Upper lobe of right lung (tissue), 1 donor: ENCODE data around the gene HBP1. TPM values are rescaled to one million over a fixed set of nuclear protein-coding genes. Genes with fewer than 3 reads are reported as not detected.
"Not testable (repeated sequence)": the region's sequence is repeated elsewhere in the genome, so short reads cannot be mapped to it uniquely, and the experiment has no call there.

Source experiments
- ATAC-seq: fragments of 200-7000 bp; cut with Tn5 transposase; one replicate; pipeline ENCODE4 v1.9.1; 2020; ENCODE audit warnings: mild to moderate bottlenecking, moderate library complexity
- DNase-seq: peaks from one replicate; pipeline ENCODE4 v3.0.0-alpha.2; 2020
- H3K27ac ChIP-seq: fragments of 200-600 bp; one replicate; pipeline ENCODE4 v1.8.0; 2022
- H3K27me3 ChIP-seq: fragments of 200-600 bp; one replicate; pipeline ENCODE4 v1.8.0; 2022; ENCODE audit warnings: mild to moderate bottlenecking
- H3K36me3 ChIP-seq: fragments of 200-600 bp; one replicate; pipeline ENCODE4 v1.8.0; 2022
- H3K4me1 ChIP-seq: fragments of 200-600 bp; one replicate; pipeline ENCODE4 v1.8.0; 2022
- H3K4me3 ChIP-seq: fragments of 200-600 bp; one replicate; pipeline ENCODE4 v1.8.0; 2022; ENCODE audit warnings: mild to moderate bottlenecking
- H3K9me3 ChIP-seq: fragments of 200-600 bp; one replicate; pipeline ENCODE4 v1.8.0; 2022
- intact Hi-C: fragments of 100-400 bp; cut with DNase I; formaldehyde crosslinking; loops from one replicate; pipeline ENCODE4 v1.11.0; 2022
- total RNA-seq: library from RNA; stranded (reverse); fragmentation: NEBNext Ultra II Directional; extraction: Animal tissue kit (Norgen Biotek cat#: 25700); gene quantifications from one replicate; pipeline ENCODE4 v1.2.1, GENCODE V29; 2021
- TF ChIP-seq, protein P1 (sequence below): fragments of 200-600 bp; IDR thresholded peaks from one replicate; pipeline ENCODE4 v1.8.0; 2022; ENCODE audit warnings: antibody characterized with exemption
- donor health status: DM: no; HTN: yes; CAD: no; lungs with severe emphysema.

HBP1 gene
- total RNA-seq, 1 donor from 2014 or later = 74.0 TPM

DNA sequence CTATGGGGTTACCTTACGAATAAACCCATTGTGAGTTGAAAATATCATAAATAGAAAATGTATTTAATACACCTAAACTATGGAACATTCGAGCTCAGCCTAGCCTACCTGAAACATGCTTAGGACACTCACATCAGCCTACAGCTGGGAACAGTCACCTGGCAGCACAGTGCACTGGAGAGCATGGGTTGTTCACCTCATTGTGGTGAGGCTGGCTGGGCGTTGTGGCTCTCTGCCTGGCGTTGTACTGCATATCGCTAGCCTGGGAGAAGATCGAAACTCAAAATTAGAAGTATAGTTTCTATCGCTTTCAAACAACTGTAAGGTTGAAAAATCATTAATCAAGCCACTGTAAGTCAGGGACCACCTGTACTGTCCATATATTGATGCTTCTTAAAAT, 17.3 kb upstream of the HBP1 start:
- Histone ChIP-seq H3K36me3 (no peaks in the 10 kb centered on the region), H3K9me3 (no peaks in the 10 kb centered on the region), H3K27me3 (no peaks in the 10 kb centered on the region), H3K4me3 (no peak overlapping the region), H3K4me1 (peaks cover 4% of the 10 kb centered on the region), H3K27ac (no peak overlapping the region)
- DNase-seq (no peak), ATAC-seq (no peak)
- intact Hi-C loops = no loop called here
- TF ChIP-seq, protein P1, sequence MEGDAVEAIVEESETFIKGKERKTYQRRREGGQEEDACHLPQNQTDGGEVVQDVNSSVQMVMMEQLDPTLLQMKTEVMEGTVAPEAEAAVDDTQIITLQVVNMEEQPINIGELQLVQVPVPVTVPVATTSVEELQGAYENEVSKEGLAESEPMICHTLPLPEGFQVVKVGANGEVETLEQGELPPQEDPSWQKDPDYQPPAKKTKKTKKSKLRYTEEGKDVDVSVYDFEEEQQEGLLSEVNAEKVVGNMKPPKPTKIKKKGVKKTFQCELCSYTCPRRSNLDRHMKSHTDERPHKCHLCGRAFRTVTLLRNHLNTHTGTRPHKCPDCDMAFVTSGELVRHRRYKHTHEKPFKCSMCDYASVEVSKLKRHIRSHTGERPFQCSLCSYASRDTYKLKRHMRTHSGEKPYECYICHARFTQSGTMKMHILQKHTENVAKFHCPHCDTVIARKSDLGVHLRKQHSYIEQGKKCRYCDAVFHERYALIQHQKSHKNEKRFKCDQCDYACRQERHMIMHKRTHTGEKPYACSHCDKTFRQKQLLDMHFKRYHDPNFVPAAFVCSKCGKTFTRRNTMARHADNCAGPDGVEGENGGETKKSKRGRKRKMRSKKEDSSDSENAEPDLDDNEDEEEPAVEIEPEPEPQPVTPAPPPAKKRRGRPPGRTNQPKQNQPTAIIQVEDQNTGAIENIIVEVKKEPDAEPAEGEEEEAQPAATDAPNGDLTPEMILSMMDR = no peak

DNA sequence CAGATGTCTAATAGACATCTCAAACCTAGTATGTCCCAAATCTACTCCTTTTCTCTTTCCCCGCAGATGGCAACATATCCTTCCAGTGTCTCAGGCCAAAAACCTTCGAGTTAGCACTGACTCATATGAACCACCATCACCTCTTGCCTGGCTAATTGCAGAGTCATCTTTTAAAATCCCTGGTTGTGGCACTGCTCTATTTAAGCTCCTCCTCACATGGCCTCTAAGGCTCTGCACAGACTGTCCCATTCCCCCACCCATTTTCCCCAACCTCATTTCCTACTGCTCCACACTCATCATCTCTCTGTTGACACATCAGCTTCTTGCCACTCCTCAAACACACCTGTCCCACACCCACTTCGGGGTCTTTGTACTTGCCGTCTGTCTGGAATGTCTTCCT, 16.8 kb upstream of the HBP1 start:
- H3K4me1 ChIP-seq = peaks cover 4% of the 10 kb centered on the region
- H3K9me3 ChIP-seq = no peaks in the 10 kb centered on the region
- DNase-seq = no peak
- no peak for ATAC-seq
- H3K27me3 ChIP-seq = no peaks in the 10 kb centered on the region
- no peaks in the 10 kb centered on the region for H3K36me3 ChIP-seq
- no peak overlapping the region for H3K4me3 ChIP-seq
- TF ChIP-seq, protein P1 = no peak
- H3K27ac ChIP-seq = no peak overlapping the region
- intact Hi-C loops = no loop called here

DNA sequence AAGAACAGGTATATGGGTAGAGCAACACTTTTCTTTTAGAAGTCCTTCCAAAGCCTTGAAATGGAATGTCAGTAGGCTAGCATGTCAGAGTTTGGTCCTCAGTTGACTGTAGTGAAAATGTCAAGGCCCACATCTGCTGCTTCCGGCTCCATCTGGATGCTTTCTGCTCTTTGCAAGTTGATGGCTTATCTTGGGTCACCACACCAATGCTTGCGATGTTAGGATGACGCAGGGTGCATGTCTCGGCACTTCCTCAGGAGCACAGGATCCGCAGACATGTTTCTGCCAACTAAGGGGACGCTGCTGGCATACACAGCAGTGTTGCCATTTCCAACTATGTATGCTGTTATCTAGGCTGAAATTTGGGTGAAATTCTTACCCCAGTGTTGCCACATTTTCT, 14.0 kb upstream of the HBP1 start:
- intact Hi-C loops = no loop called here
- Histone ChIP-seq H3K36me3 (no peaks in the 10 kb centered on the region), H3K4me3 (no peak overlapping the region), H3K4me1 (no peaks in the 10 kb centered on the region), H3K27ac (no peak overlapping the region), H3K27me3 (no peaks in the 10 kb centered on the region), H3K9me3 (no peaks in the 10 kb centered on the region)
- TF ChIP-seq, protein P1 = no peak
- DNase-seq = no peak
- no peak for ATAC-seq

DNA sequence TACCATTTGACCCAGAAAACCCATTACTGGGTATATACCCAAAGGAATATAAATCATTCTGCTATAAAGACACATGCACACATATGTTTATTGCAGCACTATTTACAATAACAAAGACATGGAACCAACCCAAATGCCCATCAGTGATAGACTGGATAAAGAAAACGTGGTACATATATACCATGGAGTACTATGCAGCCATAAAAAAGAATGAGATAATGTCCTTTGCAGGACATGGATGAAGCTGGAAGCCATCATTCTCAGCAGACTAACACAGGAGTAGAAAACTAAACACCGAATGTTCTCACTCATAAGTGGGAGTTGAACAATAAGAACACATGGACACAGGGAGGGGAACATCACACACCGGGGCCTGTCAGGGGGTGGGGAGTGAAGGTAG, 13.1 kb upstream of the HBP1 start:
- H3K9me3 ChIP-seq, intact Hi-C loops, H3K4me3 ChIP-seq, H3K4me1 ChIP-seq, H3K36me3 ChIP-seq, H3K27ac ChIP-seq, H3K27me3 ChIP-seq, DNase-seq, ATAC-seq: not testable (repeated sequence)

DNA sequence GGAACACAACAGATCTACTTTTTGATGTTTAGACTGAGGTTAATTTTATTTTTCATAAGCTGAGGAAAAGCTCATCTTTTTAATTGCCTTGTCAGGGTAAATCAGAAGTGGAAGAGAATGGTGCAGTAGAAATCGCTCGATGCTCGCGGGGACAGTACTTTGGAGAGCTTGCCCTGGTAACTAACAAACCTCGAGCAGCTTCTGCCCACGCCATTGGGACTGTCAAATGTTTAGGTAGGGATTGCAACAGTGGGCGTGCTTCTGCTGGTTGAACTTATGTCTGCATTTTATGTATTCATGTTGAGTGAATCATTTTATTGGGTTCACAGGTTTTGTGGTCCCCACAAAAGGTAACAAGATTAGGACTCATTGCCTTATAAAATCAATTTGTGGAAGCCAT, 11.7 kb upstream of the HBP1 start:
- H3K4me3 ChIP-seq = no peak overlapping the region
- DNase-seq (no peak), ATAC-seq (no peak)
- TF ChIP-seq, protein P1 = no peak
- H3K9me3 ChIP-seq = no peaks in the 10 kb centered on the region
- no peak overlapping the region for H3K27ac ChIP-seq
- intact Hi-C loops = no loop called here
- H3K4me1 ChIP-seq = no peaks in the 10 kb centered on the region
- no peaks in the 10 kb centered on the region for H3K27me3 ChIP-seq
- no peaks in the 10 kb centered on the region for H3K36me3 ChIP-seq

DNA sequence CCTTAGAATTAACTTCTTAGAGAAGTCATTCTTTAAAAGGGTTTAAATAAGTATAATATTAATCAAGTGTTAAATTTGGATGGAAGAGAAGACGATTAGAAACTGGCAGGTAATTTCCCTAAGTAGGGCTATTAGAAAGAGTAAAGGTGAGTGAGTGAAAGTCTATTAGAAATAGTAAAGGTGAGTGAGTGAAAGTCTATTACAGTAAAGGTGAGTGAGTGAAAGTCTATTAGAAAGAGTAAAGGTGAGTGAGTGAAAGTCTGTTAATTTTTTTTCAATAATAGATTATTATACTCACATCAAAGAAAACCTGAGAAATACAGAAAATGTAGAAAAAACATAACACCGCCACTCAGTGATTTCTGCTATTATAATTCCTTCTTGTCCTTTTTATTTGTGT, 10.8 kb upstream of the HBP1 start:
- ATAC-seq = no peak
- Histone ChIP-seq H3K27me3 (no peaks in the 10 kb centered on the region), H3K9me3 (no peaks in the 10 kb centered on the region), H3K27ac (no peak overlapping the region), H3K4me3 (no peak overlapping the region), H3K4me1 (no peaks in the 10 kb centered on the region), H3K36me3 (no peaks in the 10 kb centered on the region)
- TF ChIP-seq, protein P1 = no peak
- no peak for DNase-seq
- intact Hi-C loops = no loop called here
